Panc1 (cell line): ENCODE measurements around the gene DTX3L. TPM values are rescaled to one million over a fixed set of nuclear protein-coding genes. Genes with fewer than 3 reads are reported as not detected.

Experiments used
- ATAC-seq: fragments of 200-7000 bp; cut with Tn5 transposase; 2 replicates; pipeline ENCODE4 v1.9.1; 2020; ENCODE audit warnings: mild to moderate bottlenecking, moderate library complexity
- BruUV-seq: library from RNA; stranded (reverse); fragments of 400-500 nt; replicated peaks from 2 replicates; lab custom pipeline; 2021; lab: Mats Ljungman, UMichigan
- CTCF ChIA-PET: fragments of 300-600 bp; sonication (Branson Sonifier 250); formaldehyde crosslinking; loops from one replicate; lab custom pipeline; 2022; ENCODE audit warnings: antibody characterized with exemption; lab: Charles Lee
- POLR2A ChIA-PET: fragments of 300-600 bp; sonication (Branson Sonifier 250); formaldehyde crosslinking; loops from one replicate; lab custom pipeline; 2022; ENCODE audit warnings: antibody characterized with exemption; lab: Charles Lee
- DNase-seq: peaks from one replicate; pipeline ENCODE4 v3.0.0-alpha.2; 2010; ENCODE audit warnings: low read depth, low spot score
- H3K27ac ChIP-seq: 2 replicates; pipeline ENCODE4 v1.5.1; 2011; ENCODE audit warnings: mild to moderate bottlenecking, low read length, inconsistent platforms
- H3K27me3 ChIP-seq: fragments of 200-500 bp; sonication (Bioruptor generic); 2 replicates; pipeline ENCODE4 v1.6.0; 2014; ENCODE audit warnings: low read length, inconsistent platforms; ENCODE audit not compliant: control insufficient read depth, insufficient read depth
- H3K36me3 ChIP-seq: fragments of 200-500 bp; sonication (Bioruptor generic); 2 replicates; pipeline ENCODE4 v1.5.1; 2014; ENCODE audit warnings: inconsistent platforms, mild to moderate bottlenecking, low read length, moderate library complexity; ENCODE audit not compliant: control insufficient read depth, insufficient read depth
- H3K4me1 ChIP-seq: 2 replicates; pipeline ENCODE4 v1.5.1; 2011; ENCODE audit warnings: inconsistent platforms, mild to moderate bottlenecking, low read length, moderate library complexity; ENCODE audit not compliant: control insufficient read depth, insufficient read depth
- H3K4me3 ChIP-seq, 2 experiments: 2 replicates each; pipeline ENCODE4 v1.5.1; 2011 to 2012; ENCODE audit warnings: low read depth in 2 of 2, low read length in 2 of 2, mild to moderate bottlenecking in 2 of 2, inconsistent platforms in 1 of 2, moderate library complexity in 1 of 2
- H3K9me3 ChIP-seq: fragments of 200-500 bp; sonication (Bioruptor generic); 2 replicates; pipeline ENCODE4 v1.5.1; 2014; ENCODE audit warnings: low read depth, mild to moderate bottlenecking, inconsistent platforms, low read length, moderate library complexity; ENCODE audit not compliant: control insufficient read depth, insufficient read depth
- POLR2AphosphoS5 ChIP-seq: IDR thresholded peaks from 2 replicates; pipeline ENCODE4 v1.6.1; 2012; ENCODE audit warnings: mild to moderate bottlenecking, low read depth, low read length, moderate library complexity
- REST ChIP-seq, 2 experiments: IDR thresholded peaks; 2 replicates each; pipeline ENCODE4 v1.6.1; 2011 to 2012; ENCODE audit warnings: low read depth in 2 of 2, control low read depth in 1 of 2, low read length in 1 of 2, mild to moderate bottlenecking in 1 of 2, moderate library complexity in 1 of 2; ENCODE audit not compliant: insufficient read depth in 1 of 2
- SIN3A ChIP-seq: IDR thresholded peaks from 2 replicates; pipeline ENCODE4 v1.6.1; 2012; ENCODE audit warnings: low read depth, mild to moderate bottlenecking, low read length, moderate library complexity, borderline replicate concordance; ENCODE audit not compliant: insufficient read depth
- TCF7L2 ChIP-seq: IDR thresholded peaks from 2 replicates; pipeline ENCODE4 v1.6.1; 2011; ENCODE audit warnings: mild to moderate bottlenecking, low read depth, low read length, inconsistent platforms
- in situ Hi-C: cut with HindIII; loops from 2 replicates; pipeline ENCODE4 v1.10.0; 2016; ENCODE audit warnings: low sequenced_read_pairs, low pct_unique_long_range_greater_than_20kb
- intact Hi-C: fragments of 100-400 bp; cut with micrococcal nuclease; formaldehyde crosslinking; loops from one replicate; pipeline ENCODE4 v1.10.0; 2022; ENCODE audit not compliant: unreplicated experiment
- total RNA-seq: library from RNA; stranded (reverse); gene quantifications from one replicate; pipeline ENCODE4 v1.2.1, GENCODE V29; 2021; ENCODE audit not compliant: unreplicated experiment
- TF ChIP-seq, protein P1 (sequence below): fragments of 450-650 bp; IDR thresholded peaks from 2 replicates; pipeline ENCODE4 v1.5.1; 2017; ENCODE audit warnings: mild to moderate bottlenecking

The DTX3L gene
- total RNA-seq, 1 experiment from 2014 or later: 32.3 TPM

DNA sequence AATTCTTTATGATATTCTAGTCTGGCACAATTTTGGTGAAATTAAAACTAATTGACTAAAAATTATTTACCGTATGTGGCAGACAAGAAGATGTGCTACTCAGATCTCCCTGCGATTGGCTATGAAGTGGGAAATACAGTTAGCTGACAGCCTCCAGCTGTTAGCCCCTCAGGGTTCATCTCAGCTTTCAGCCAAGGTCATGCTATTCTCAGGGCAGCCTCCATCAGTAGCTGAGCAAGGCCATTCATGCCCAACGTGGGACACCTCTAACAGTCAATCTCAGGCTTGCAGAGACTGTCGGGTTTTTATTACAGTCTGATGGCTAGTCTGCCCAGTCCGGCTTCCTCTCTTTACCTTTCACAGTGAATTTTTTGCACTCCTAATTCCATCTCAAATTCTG lies 6.8 kb upstream of the DTX3L start:
- ChIA-PET CTCF (interaction anchor here (0.7 kb wide), 1 partner anchor 10 kb away, joined by 3 read pairs; no protein-coding TSS in a partner anchor), POLR2A (no interaction called here)
- H3K27ac ChIP-seq: no peak overlapping the region
- in situ Hi-C loops (no loop called here), intact Hi-C loops (no loop called here)
- no peaks in the 10 kb centered on the region for H3K27me3 ChIP-seq
- H3K36me3 ChIP-seq: no peaks in the 10 kb centered on the region
- DNase-seq: no peak
- no peak overlapping the region for H3K4me3 ChIP-seq
- no peak for ATAC-seq
- TF ChIP-seq POLR2AphosphoS5: no peak
- TF ChIP-seq, protein P1, sequence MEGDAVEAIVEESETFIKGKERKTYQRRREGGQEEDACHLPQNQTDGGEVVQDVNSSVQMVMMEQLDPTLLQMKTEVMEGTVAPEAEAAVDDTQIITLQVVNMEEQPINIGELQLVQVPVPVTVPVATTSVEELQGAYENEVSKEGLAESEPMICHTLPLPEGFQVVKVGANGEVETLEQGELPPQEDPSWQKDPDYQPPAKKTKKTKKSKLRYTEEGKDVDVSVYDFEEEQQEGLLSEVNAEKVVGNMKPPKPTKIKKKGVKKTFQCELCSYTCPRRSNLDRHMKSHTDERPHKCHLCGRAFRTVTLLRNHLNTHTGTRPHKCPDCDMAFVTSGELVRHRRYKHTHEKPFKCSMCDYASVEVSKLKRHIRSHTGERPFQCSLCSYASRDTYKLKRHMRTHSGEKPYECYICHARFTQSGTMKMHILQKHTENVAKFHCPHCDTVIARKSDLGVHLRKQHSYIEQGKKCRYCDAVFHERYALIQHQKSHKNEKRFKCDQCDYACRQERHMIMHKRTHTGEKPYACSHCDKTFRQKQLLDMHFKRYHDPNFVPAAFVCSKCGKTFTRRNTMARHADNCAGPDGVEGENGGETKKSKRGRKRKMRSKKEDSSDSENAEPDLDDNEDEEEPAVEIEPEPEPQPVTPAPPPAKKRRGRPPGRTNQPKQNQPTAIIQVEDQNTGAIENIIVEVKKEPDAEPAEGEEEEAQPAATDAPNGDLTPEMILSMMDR: no peak
- BruUV-seq: no TSS peak
- H3K9me3 ChIP-seq: no peaks in the 10 kb centered on the region
- H3K4me1 ChIP-seq: no peaks in the 10 kb centered on the region

GRCh38 chr3:122558605-122559004 lies 5.5 kb upstream of the DTX3L start:
- peaks cover 3% of the 10 kb centered on the region; the same call in 1 of the 2 replicates for H3K4me1 ChIP-seq
- ChIA-PET CTCF (interaction anchor here (0.9 kb wide), 1 partner anchor 121 kb away, joined by 3 read pairs; no protein-coding TSS in a partner anchor), POLR2A (interaction anchor here (0.6 kb wide), 1 partner anchor 157 kb away, joined by 3 read pairs; no protein-coding TSS in a partner anchor)
- no peaks in the 10 kb centered on the region for H3K36me3 ChIP-seq
- no peak overlapping the region for H3K27ac ChIP-seq
- H3K27me3 ChIP-seq: no peaks in the 10 kb centered on the region
- no peaks in the 10 kb centered on the region for H3K9me3 ChIP-seq
- no TSS peak for BruUV-seq
- in situ Hi-C loops (no loop called here), intact Hi-C loops (no loop called here)
- no peak overlapping the region for H3K4me3 ChIP-seq
- TF ChIP-seq REST (IDR thresholded peaks at IDR 0.05; ENCODE audit: insufficient read depth in 1 of 2, low read depth in 2 of 2, low read length in 1 of 2): no peak
- TF ChIP-seq, protein P1: no peak
- TF ChIP-seq TCF7L2: no peak
- no peak for TF ChIP-seq SIN3A
- no peak for TF ChIP-seq POLR2AphosphoS5
- DNase-seq: no peak
- no peak for ATAC-seq
